NCI-H146 (cell line): Measurements from ENCODE around the gene MAP3K1.

Source experiments
- DNase-seq: peaks from one replicate; lab custom pipeline; 2025; lab: John Stamatoyannopoulos, UW

MAP3K1 gene

DNA sequence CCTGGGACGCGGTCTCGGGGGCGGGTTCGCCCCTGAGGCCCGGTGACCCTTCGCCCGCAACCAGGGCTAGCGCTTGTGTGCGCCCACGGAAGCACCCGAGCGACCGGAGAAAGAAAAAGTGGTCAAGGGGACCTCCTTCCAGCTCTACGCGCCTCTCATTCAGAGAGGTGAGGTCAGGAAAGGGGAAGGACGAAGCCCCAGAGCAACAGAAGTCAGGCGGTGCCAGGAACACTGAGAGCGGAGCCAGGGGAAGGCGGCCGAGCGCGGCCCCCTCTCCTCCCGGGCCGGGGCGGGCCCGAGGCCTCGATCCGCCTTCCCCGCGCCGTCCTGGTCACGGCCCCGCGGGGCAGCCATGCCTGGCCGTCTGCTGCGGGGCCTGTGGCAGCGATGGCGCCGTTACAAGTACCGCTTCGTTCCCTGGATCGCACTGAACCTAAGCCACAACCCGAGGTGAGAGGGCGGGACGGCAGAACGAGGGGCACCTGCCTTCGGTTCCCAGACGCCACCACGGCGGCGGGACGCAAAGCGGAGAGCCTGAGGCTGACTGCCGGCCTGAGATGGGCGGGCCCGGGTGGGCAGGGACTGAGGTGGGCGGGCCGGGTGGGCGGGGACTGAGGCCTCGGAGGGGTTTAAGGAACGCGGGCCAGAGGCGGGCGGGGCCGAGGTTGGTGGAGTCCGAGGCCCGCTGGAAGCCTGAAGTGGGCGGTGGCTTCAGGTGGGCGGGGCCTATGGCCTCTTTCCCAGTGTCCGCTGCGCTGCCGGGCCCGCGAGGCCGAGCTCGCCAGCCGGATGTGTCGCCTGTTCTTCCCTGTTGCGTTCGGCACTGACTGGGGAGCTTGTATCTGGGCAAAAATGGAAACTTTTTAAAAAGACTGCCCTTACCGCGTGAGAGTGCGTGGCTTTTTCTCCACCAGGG is 94.2 kb downstream of the MAP3K1 start, which contains the start of gene SETD9:
SETD9 (plus strand) TSS at position 303 of the 916 bp plus-strand sequence; CDS start at position 353, 50 bp downstream.
- peak; percentile 98 for DNase-seq

DNA sequence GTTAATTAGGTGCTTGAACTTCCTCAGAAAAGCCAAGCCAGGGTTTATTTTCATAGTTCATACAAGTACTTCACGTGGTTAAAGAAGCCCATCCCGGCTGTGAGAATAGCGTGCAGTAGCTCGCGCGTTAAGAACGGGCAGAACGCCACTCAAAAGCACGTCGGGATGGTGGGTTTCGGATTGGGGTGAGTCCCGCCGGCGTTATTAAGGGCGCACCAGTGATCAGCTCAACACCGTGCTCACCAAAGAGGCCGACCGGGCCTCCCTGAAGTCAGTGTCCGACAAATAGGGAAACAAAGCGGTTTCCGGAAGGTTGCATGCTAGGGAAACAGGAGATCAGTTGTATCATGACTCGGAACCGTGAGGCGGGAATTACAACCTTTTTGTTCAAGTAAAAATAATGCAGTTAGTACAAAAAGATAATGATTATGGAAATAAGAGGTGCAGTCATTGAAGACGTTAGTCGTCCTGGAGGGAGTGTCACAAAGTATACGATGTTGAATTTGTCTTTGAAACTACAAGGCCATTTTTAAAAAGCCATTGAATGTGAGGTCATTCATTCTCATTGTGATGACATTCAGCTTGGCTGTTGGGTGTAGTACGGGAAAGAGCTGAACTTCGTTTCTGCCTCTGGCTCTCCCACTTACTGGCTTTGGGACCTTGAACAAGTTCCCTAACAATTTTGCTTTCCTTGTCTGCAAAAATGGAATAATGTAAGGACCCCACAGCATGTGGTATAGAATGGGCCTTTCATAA is 95.0 kb downstream of the MAP3K1 start:
- peak; percentile 77 for DNase-seq

DNA sequence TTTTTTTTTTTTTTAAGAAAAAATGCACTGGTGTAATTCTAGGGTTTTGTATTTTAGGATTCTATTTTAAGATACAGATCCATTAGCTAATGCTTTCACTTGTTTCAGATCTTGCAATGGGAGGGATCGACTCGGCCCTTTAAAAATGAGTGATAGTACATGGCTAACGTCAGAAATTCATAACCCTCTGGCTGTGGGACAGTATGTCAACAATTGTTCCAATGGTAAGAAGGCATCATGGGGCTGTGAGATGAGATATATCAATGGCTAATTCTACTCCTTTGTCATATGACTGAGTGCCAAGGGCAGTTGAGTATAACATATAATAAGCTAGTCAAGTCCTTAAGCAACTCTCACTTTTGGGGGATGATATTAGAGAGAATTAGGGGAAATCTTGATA is 98.4 kb downstream of the MAP3K1 start:
- no peak for DNase-seq

GRCh38 chr5:56914678-56915077 is 99.3 kb downstream of the MAP3K1 start:
- DNase-seq, result no peak

- no peak for DNase-seq
Observed at GRCh38 chr5:56917534-56917933, 102.2 kb downstream of the MAP3K1 start.

DNA sequence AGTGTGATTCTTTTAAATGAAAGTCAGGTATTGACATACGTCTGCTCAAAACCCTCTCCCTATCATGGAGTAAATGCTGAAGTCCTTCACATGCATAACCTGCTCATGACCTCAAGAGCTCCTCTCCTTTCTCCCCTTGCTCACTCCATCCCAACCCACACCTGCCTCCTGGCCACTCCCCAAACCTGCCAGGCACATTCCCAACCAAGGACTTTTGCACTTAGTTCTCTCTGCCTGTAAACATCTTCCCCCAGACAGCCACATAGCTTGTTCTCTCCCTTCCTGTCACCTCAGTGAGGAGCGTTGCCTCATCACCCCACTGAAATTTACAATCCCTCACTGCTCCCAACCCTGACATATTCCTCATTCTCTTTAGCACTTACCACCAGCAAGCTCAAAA is 102.7 kb downstream of the MAP3K1 start:
- DNase-seq, result no peak

GRCh38 chr5:56919942-56920662 is 104.8 kb downstream of the MAP3K1 start:
- no peak for DNase-seq

DNA sequence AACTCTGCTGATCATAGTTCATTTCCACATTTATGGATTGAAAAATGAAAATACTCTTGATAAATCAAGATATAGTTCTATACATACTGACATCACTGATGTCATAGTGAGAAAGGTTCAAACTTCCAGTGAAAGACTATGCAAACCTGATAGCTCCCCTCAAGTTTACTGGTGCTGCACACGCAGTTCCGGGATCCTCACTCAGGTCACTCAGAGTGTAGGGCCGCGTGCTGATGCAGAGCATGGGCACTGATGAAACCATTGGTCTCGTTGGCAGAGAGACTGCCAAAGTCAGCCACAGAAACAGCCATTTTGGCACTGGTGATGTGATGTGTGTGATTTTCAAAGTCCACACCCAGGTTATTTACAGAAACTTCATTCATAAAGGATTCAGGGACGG is 107.6 kb downstream of the MAP3K1 start:
- no peak for DNase-seq

- no peak for DNase-seq
Observed at GRCh38 chr5:56934325-56934724, 119.0 kb downstream of the MAP3K1 start.

DNA sequence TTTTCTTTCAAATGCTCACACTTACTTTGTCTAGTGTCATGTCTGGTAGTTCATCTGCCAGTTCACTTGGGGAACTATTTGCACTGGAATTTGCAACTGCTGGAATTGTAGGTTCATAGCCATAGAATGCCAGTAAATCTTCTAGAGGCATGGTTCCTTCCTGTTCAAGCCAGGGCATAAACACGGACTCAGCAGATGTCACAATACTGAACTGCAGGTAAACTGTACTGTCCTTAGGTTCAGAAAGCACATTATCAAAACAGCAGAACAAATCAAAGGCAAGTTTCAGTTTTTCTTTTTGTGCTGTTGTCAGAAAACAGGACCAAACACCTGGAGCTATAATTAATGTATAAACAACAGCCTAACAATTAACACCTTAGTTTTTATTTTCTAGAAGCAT is 123.5 kb downstream of the MAP3K1 start:
- DNase-seq, result peak; percentile 48

- no peak for DNase-seq
Observed at GRCh38 chr5:56941981-56942380, 126.6 kb downstream of the MAP3K1 start.
